Measurements from ENCODE around the gene TSPAN7. TPM values are rescaled to one million over a fixed set of nuclear protein-coding genes. Genes with fewer than 3 reads are reported as not detected.

TSPAN7 gene
- total RNA-seq, 1 donor from 2014 or later: 12.7 TPM

- no peak for DNase-seq (ENCODE audit: low spot score)
Measured at GRCh38 chrX:38675856-38676255, 114.5 kb downstream of the TSPAN7 start.

DNA sequence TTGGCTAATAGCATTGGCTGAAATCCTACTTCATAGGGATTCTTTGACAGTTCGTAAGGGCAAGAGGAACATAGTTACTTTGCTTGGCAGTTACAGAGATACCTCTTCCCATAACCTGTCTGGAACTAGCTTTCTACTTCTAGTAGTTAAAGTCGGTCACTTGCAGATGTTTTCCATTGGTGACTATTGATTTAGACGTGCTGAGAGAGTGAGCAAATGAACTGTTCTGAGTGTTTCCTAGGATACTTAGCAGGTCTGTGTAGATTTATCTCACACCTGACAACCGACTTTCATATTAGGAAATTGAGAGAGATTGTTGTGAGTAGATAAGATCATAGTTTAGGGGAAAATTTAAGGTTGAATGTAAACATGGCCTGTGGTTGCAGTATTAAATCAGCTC is 116.8 kb downstream of the TSPAN7 start:
- H3K4me3 ChIP-seq: no peak overlapping the region
- no peak overlapping the region for H2AFZ ChIP-seq (replicated peaks)
- H3K9me3 Mint-ChIP-seq: no peaks in the 10 kb centered on the region
- no peak overlapping the region for H3K4me2 ChIP-seq
- H3K79me2 ChIP-seq (ENCODE audit: low read depth): no peaks in the 10 kb centered on the region
- no peak overlapping the region for H3K9ac ChIP-seq
- no peak overlapping the region for H3K27ac ChIP-seq
- no peaks in the 10 kb centered on the region for H4K20me1 ChIP-seq (ENCODE audit: low read depth)
- no peaks in the 10 kb centered on the region for H3K4me1 Mint-ChIP-seq
- no peaks in the 10 kb centered on the region for H3F3A ChIP-seq (ENCODE audit: low read depth)
- no peak overlapping the region for H3K27ac Mint-ChIP-seq
- no peaks in the 10 kb centered on the region for H3K36me3 Mint-ChIP-seq
- H3K27me3 ChIP-seq: no peaks in the 10 kb centered on the region
- TF ChIP-seq EZH2phosphoT487 (IDR thresholded peaks at IDR 0.05) (no peak), CTCF (IDR thresholded peaks at IDR 0.05) (no peak), EZH2 (IDR thresholded peaks at IDR 0.05) (no peak)
- H3K4me1 ChIP-seq: no peaks in the 10 kb centered on the region
- no peaks in the 10 kb centered on the region for H3K27me3 Mint-ChIP-seq (ENCODE audit: insufficient read depth, low read depth)
- no peaks in the 10 kb centered on the region for H3K9me3 ChIP-seq (ENCODE audit: low read depth)
- H3K36me3 ChIP-seq: no peaks in the 10 kb centered on the region
- no peak for DNase-seq (ENCODE audit: low spot score)
- H3K4me3 Mint-ChIP-seq: no peak overlapping the region

More at GRCh38 chrX:38675856-38676255, 114.5 kb downstream of the TSPAN7 start:
- no peak for TF ChIP-seq CTCF (IDR thresholded peaks at IDR 0.05)
- no peak for TF ChIP-seq EZH2 (IDR thresholded peaks at IDR 0.05)
- no peak for TF ChIP-seq EZH2phosphoT487 (IDR thresholded peaks at IDR 0.05)
- Histone ChIP-seq H3K4me3 (no peak overlapping the region), H3K27ac (no peak overlapping the region), H3K9me3 (ENCODE audit: low read depth) (no peaks in the 10 kb centered on the region), H4K20me1 (ENCODE audit: low read depth) (no peaks in the 10 kb centered on the region), H3K4me1 (no peaks in the 10 kb centered on the region), H2AFZ (replicated peaks) (no peak overlapping the region), H3K79me2 (ENCODE audit: low read depth) (no peaks in the 10 kb centered on the region), H3F3A (ENCODE audit: low read depth) (no peaks in the 10 kb centered on the region), H3K36me3 (no peaks in the 10 kb centered on the region), H3K9ac (no peak overlapping the region), H3K27me3 (no peaks in the 10 kb centered on the region), H3K4me2 (no peak overlapping the region)
- Mint-ChIP-seq H3K4me3 (no peak overlapping the region), H3K9me3 (no peaks in the 10 kb centered on the region), H3K27ac (no peak overlapping the region), H3K27me3 (ENCODE audit: insufficient read depth, low read depth) (no peaks in the 10 kb centered on the region), H3K36me3 (no peaks in the 10 kb centered on the region), H3K4me1 (no peaks in the 10 kb centered on the region)

GRCh38 chrX:38678821-38679220 is 117.5 kb downstream of the TSPAN7 start:
- Histone ChIP-seq H3K27ac (no peak overlapping the region), H3K9ac (no peak overlapping the region), H3K36me3 (no peaks in the 10 kb centered on the region), H3K4me1 (no peaks in the 10 kb centered on the region), H4K20me1 (ENCODE audit: low read depth) (no peaks in the 10 kb centered on the region), H3K27me3 (no peaks in the 10 kb centered on the region), H3K4me2 (no peak overlapping the region), H2AFZ (replicated peaks) (no peak overlapping the region), H3K79me2 (ENCODE audit: low read depth) (no peaks in the 10 kb centered on the region), H3K9me3 (ENCODE audit: low read depth) (no peaks in the 10 kb centered on the region), H3K4me3 (no peak overlapping the region), H3F3A (ENCODE audit: low read depth) (no peaks in the 10 kb centered on the region)
- Mint-ChIP-seq H3K36me3 (no peaks in the 10 kb centered on the region), H3K27me3 (ENCODE audit: insufficient read depth, low read depth) (no peaks in the 10 kb centered on the region), H3K27ac (no peak overlapping the region), H3K4me1 (no peaks in the 10 kb centered on the region), H3K9me3 (no peaks in the 10 kb centered on the region), H3K4me3 (no peak overlapping the region)
- TF ChIP-seq EZH2 (IDR thresholded peaks at IDR 0.05): no peak
- TF ChIP-seq EZH2phosphoT487 (IDR thresholded peaks at IDR 0.05): no peak
- TF ChIP-seq CTCF (IDR thresholded peaks at IDR 0.05): no peak
- no peak for DNase-seq (ENCODE audit: low spot score)
